Retina (tissue), 1 donor: ENCODE measurements around the gene GSC2.
"Not testable (repeated sequence)": the region's sequence is repeated elsewhere in the genome, so short reads cannot be mapped to it uniquely, and the experiment has no call there.

Experiments
- DNase-seq: peaks from one replicate; pipeline ENCODE4 v3.0.0-alpha.2; 2016

Gene GSC2

DNA sequence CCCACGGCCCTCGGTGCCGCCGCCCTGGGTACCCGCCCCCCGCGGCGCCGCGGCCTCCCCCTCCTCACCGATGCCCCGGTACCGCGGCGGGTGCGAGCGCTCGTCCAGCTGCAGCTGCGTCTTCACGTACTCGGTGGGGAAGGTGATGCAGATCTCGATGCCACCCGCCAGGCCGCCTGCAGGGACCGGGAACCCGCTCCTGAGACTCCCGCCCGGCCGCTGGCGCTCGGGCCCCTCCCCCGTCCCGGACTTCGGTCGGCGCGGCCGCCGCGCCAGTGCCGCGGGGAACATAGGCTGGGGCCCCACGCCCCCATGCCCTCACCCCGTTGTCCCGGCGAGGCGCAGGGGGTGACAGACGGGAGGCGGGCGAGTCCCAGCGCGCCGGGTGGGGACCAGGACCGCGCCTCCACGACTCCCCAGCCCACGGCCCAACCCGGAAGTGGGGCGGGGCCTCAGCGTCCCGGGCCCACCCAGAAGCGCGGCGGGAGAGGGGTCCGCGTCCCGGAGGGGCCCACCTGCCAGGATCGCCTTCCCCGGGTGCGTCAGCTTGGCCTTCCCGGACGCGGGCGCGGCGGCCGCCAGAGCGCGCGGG is 28.1 kb upstream of the GSC2 start:
- DNase-seq, result peak; percentile 72

DNA sequence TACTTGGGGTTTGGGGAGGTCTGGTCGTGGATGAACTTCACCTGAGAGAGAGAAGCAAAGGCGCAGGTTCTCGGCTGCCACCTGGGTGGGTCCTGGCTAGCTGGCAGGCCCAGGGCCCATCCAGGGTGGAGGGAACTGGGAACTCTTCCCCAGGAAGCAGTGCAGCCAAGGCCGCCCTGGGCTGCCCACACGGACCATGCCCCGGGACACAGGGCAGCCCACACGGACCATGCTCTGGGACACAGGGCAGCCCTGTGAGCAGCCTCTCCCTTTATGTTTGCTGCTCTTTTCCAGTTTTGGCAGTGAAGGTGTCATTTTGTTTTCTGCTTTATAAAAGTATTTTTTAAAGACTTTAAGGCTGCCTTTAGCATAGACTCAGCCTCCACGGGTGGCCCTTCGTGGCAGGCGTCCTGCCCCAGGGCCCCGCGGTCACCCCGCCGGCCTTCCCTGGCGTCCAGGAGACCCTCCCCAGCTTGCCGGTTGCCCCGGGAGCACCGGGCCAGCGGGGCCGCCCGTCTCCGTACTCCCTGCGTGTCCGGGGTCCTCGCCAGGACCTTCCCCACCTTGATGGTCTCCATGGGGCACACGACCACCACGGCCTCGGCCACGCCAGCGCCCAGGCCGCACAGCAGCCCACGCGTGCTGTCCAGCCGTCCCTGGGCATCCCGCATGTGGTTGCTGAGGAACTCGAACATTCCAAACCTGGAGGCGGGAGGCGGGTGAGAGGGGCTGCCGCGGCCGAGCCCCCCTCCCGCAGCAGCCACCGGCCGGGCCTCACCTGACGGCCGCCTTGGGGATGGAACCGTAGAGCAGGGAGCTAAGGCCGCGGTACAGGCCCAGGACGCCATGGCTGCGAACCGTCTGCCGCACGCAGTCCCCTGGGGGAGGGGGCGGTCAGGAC is 27.3 kb upstream of the GSC2 start:
- no peak for DNase-seq

DNA sequence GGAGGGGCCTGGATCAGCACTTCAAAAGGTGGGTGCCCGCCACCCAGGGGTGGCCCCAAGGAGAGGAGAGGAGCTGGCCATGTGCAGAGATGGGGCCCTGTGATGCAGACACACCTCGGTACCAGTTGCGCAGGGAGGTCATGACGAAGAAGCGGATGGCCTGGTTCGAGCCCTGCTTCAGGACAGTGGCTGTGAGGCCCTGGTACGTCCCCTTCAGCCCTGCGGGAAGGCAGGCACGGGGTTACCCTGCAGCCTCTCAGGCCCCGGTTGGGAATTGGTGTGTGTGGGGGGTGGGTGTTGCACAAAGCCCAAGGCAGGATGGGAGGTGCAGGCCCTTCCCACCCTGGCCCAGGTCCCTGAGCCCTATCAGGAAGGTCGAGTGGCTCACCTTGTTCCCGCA is 26.6 kb upstream of the GSC2 start:
- DNase-seq, result no peak

DNA sequence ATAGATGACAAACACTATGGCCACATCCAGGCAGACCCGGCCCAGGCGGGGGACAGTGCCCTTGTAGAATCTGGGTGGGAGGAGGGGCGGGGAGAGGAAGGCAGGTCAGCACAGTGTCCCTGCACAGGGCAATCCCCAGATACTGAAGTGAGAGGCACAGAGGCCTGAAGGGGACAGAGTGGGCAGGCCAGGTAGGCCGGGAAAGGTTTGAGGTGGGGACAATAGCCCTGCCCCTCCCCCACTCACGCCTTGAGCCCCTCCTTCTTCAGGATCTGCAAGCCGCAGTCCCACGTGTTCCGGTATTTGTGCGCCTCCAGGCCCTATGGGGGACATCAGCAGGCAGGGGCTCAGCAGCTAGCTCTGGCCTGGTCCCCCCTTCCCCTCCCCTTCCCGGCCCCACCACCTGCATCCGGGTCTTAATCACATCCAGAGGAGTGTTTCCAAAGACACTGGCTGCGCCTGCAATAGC is 26.1 kb upstream of the GSC2 start:
- DNase-seq, result no peak

- DNase-seq, result no peak
These were observed 25.6 kb upstream of the GSC2 start for GRCh38 chr22:19175602-19176174.

GRCh38 chr22:19175026-19175601 is 25.0 kb upstream of the GSC2 start:
- no peak for DNase-seq

- DNase-seq, result no peak
These were observed 24.3 kb upstream of the GSC2 start for GRCh38 chr22:19174106-19175025.

GRCh38 chr22:19173047-19174035 is 23.2 kb upstream of the GSC2 start:
- no peak for DNase-seq

GRCh38 chr22:19172213-19173046 is 22.3 kb upstream of the GSC2 start:
- no peak for DNase-seq

- DNase-seq, result no peak
These were observed 19.8 kb upstream of the GSC2 start for GRCh38 chr22:19169947-19170318.

DNA sequence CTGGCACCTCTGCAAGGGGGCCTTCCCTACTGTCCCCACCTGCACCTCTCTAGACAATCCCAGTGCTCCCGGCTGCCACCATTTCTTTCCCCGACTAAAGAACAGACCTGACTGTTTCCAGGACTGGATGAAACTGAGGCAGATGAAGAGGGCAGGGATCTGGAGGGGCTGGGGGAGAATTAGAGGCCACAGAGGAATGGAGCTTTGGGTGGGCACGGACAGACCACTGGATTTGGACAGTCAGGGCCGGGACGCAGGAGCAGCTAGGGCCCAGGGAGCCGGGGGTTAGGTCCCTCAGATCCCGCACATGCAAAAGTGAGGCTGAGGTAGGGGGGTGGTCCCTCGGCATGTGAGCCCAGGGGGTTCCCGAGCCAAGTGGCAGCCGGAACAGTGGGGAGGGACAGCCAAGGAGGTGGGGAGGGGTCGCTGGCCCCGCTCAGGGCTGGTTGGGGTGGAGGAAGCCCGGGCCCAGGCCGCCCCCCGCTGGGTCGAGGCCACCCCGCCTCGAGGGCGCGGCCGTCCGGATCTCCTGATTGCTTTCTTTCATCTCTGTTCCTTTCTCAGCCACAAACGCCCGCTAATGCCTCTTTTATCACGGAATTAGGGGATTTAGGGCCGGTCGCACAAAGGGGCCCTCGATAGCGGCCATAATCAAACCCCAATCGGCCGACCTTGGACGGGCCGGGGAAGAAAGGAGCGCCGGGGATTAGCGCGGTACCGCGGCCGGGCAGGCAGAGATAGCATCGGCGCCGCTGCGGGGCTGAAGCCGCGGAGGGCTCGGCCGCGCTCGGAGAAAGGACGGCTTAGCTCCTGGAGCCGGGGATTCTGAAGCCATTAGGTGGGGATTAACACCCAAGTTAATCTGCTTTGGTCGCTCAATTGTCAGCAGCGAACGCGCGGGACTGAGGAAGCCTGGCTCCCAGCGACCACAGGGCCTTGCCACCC is 19.2 kb upstream of the GSC2 start:
- DNase-seq, result peak; percentile 52

- no peak for DNase-seq
These were observed 18.2 kb upstream of the GSC2 start for GRCh38 chr22:19168088-19168890.

- DNase-seq, result no peak
These were observed 17.2 kb upstream of the GSC2 start for GRCh38 chr22:19167106-19167869.

DNA sequence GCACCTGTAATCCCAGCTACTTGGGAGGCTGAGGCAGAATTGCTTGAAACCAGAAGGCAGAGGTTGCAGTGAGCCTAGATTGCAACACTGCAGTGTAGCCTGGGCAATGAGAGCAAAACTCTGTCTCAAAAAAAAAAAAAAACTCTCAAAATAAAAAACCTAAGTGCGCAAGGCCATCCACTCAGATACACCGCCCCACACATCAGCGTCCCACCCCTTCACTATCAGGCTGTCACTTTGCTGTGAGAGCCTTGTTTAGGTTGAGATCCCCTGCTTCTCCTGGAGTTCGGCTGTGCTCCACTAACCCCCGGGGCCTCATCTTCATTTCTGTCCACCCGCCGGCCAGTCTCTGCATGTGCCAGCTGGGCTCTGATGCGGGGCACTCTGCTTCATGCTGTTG is 16.3 kb upstream of the GSC2 start:
- DNase-seq, result no peak

DNA sequence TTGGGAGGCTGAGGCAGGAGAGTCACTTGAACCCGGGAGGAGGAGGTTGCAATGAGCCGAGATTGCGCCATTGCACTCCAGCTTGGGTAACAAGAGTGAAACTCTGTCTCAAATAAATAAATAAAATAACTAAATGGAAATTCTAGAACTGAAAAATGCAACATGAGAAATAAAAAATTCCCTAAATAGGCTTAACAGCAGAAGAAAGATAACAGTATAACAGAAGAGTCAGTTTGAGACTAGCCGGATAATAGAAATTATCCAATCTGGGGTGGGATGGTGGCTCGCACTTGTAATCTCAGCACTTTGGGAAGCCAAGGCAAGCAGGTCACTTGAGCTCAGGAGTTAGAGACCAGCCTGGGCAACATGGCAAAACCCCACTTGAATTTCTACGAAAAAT is 14.3 kb upstream of the GSC2 start:
- DNase-seq, result no peak

DNA sequence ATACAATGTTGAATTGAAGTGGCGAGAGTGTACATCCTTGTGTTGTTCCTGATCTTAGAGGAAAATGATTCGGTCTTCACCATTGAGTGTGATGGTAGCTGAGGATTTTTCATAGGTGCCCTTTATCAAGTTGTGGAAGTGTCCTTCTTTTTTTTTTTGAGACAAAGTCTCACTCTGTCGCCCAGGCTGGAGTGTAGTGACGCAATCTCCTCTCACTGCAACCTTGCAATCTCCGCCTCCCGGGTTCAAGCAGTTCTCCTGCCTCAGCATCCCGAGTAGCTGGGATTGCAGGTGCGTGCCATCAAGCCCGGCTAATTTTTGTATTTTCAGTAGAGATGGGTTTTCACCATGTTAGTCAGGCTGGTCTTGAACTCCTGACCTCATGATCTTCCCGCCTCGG is 8.6 kb upstream of the GSC2 start:
- DNase-seq, result not testable (repeated sequence)

DNA sequence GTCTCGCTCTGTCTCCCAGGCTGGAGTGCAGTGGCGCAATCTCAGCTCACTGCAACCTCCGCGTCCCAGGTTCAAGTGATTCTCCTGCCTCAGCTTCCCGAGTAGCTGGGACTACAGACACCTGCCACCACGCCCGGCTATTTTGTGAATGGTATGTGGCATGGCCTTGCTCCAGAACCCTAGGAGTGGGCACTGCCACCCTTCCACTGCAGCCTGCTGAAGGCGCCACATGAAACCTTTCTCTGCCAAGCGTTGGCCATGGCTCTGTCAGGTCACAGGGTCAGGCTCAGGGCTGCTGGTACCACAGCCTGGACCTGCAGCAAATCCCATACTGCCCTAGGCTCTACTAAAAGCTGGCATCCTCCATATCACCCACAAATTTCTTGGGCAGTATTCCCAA is 6.0 kb upstream of the GSC2 start:
- not testable (repeated sequence) for DNase-seq
